GM19035 (cell line): ENCODE data around the gene OSBPL6.

Source experiments
- ATAC-seq: cut with Tn5 transposase; IDR thresholded peaks from one replicate; pipeline ENCODE4 v1.9.1; 2021; ENCODE audit not compliant: unreplicated experiment

Gene OSBPL6

DNA sequence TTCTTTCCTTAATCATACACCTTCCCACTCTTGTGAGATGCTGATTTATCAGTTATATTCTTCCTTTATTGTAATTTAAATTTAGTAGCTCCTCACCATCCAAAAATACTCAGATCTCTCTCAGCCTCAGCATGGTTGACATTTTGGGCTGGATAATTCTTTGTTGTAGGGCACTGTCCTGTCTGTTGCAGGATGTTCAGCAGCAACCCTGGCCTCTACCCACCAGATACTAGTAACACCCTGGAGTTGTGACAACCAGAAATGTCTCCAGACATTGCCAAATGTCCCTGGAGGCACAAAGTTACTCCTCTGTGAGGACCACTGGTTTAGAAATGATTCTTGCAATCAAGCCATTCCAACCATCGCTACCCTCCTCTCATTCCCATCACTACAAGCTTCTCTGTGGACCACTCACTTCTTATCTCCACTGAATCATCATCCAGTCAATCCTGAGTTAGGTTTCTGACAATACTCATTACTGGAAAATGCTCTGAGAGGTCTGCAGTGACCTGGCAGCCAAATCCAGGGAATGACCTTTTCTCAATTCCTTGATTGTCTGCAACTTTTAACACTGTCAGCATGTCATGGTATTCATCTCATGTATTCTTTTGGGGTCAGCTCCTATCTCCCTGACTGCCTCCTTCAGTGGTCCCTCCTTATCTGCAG, 43.3 kb downstream of the OSBPL6 start:
- no peak for ATAC-seq

DNA sequence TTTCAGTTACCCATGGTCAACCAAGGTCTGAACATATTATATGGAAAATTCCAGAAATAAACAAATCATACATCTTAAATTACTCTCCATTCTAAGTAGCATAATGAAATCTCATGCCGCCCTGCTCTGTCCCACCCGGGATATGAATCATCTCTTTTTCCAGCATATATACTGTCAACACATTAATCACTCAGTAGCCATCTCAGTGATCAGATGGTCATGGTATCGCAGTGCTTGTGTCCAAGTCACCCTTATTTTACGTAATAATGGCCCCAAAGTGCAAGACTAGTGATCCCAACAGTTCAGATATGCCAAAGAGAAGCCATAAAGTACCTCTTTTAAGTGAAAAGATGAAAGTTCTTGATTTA, 43.8 kb downstream of the OSBPL6 start:
- ATAC-seq: no peak

DNA sequence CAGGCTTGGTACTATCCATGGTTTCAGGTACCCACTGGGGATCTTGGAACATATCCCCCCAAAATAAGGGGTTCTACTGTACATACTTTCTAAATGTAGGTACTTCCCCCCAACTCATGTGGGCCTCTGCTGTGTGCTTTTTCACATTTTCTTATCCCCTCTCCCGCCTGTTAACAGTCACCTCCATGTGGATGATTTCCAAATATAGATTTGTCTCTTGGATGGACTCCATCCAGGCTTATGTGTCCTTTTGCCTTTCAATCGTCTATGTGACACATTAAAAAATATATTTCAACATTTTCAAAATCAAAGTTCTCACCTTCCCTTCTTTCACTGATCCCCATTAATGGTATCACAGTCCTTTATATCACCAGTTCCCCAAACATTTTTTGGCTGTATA, 44.4 kb downstream of the OSBPL6 start:
- ATAC-seq: no peak

DNA sequence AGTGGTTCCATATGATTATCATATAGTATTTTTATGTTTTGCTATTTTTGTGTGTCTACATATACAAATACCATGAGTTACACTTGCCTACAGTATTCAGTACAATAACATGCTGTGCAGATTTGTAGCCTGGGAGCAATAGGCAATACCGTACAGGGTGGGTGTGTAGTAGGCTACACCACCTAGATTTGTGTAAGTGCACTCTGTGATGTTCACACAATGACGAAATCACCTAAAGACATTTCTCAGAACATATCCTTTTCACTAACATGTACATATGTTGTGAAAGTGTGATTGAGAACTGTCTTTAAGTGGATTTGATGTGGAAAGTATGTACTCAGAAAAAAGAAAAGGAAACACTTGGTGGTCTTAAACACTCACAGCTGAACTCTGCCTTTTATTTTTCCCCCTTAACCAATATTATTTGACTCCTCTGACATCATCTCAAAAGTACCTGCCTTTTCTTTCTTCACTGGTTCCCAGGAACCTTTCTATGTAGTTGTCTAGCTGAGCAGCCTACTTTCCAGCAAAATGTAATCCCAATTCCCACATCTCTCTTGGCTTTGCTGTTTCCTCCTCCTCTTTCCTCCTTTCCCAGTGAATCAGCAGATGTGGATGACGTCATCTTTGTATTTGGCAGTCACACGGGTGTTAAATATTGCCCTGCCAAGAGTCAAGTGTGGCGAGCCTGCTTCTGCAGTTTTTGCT, 47.7 kb downstream of the OSBPL6 start:
- ATAC-seq: no peak

DNA sequence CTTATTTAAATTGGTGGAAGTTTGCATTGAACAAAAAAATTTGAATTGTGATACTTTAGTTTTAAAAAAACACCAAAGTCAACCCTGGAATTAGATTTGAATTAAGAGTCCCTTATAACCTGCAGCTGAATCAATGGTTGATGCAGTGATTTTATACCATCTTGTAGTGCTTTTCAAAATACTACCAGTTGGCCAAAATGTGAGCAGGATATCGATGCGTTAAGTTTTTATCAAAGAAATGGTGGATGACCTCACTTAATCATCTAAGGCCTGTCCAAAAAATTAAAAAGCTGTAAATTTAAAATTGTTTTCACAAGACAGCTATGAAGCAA, 48.2 kb downstream of the OSBPL6 start:
- no peak for ATAC-seq

DNA sequence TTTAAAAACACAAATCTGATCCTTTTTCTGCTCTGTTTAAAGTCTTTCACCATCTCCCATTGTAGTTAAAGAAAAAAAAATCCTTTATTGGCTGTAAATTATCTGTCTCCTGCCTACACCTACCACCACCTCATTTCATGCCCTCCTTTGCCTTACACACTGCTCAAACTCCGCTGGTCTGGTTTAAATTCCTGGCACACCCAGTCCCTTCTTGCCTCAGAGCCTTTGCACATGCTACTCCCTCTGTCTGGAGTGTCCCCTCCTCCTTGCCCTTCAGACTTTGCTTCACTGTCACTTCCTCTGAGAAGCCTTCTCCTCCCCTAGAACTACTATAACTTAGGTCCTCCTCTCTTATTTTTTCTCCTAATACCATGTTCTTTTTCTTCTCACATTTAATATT, 49.6 kb downstream of the OSBPL6 start:
- ATAC-seq: no peak

DNA sequence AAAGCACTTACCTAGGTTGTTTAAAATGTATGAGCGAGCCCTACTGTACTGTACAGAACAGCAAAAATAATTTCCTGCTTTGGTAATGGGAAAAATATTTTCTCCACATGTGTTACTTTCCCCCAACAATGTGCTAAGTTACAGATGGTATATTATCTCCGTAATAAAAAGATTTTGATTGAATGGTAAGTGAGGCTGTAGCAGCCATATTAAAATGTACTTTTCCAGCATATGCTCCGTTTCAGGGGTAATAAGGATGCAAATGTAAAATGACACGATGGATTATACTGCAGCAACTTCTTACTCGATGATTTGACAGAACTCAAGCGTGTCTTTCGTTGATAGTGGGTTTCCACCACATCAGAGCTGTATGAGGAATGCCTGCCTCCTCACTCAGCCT, 50.5 kb downstream of the OSBPL6 start:
- ATAC-seq: no peak

DNA sequence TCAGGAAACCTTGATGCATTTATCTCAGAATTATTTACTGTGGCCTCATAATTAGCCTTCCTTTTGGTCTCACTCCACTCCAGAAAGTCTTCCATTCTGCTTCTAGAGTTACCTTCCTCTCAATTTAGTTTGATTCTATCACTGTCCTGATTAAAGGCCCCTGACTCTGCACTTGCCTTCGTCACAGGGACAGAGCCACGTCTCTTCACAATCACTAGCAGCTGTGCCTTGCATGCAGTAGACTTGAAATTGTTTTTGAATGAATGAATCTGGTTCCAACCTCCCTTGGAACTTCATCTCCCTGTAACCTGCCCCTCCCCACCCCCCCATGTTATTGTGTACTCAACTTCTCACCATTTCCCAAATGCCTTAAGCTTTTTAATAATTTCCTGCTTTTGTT, 52.4 kb downstream of the OSBPL6 start:
- no peak for ATAC-seq

DNA sequence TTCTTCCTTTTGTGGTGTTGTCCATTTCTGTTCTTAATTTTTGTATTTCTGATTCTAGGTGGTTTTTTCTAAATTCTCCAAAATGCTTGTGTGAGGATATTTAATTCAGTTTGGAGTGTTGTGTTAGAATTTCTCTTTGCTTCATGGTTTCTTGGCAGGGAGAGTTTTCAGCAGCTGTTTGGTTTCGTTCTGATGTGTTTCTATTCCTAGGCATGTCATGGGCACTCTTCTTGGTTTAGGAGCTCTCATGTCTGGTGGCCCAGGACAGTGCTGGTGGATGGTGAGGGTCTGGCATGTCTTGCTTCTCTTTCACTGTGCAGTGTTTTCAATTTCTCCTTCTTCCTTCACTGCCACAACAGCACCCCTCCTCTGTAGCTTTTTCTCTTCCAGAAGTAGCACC, 52.9 kb downstream of the OSBPL6 start:
- ATAC-seq: no peak

DNA sequence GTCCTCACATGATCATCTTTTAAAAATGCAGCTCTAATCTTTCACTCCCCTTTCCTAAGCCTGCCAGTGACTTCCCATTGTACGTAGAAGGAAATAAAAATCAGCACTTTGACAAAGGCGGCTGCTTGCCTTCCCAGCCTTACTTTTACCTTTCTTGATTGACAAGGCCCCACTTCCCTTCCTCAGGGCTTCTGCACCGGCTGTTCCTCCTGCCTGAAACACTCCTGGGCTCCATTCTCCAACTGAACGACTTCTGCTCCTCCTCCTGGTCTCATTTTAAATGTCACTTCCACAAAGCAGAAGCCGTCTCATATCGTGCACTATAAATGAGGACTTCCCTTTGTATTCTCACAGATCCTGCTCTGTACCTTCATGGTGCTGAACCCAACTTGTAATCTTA, 56.1 kb downstream of the OSBPL6 start:
- ATAC-seq: no peak

DNA sequence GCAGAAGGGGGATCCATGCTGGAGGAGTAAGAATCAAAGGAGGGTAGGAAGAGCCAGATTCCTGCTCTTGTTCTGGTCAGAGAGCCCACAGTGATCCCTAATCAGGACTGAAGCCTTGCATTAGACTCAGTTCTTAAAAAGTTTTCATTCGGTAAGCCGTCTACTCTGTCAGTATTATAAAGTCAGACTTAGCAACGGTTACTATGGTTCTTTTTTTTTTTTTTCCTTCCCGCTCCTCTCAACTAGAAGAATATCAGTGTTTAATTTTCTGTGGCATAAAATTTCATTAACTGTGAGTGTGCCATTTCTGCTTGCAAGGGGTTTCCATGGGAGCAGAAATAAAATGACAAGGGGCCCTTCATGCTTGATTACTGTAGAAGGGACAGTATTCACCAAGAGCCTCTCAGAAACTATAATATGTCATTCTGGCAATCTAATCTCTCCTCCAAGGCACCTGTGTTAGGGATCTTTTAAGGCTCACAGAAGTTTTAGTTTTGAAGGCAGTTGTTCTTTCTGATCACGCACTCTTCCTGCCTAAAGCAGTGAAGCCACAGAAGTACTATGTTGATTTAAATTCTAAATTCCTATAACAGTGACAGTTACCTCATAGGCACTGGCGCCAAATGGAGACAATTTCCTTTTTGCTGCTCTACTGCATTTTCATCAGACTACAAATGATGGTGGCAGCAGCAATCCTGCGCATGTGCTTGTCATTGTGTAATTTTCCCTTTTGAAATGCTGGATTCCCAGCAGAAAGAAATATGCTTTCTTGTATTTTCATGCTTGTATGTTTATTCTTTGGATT, 57.0 kb downstream of the OSBPL6 start:
- no peak for ATAC-seq

DNA sequence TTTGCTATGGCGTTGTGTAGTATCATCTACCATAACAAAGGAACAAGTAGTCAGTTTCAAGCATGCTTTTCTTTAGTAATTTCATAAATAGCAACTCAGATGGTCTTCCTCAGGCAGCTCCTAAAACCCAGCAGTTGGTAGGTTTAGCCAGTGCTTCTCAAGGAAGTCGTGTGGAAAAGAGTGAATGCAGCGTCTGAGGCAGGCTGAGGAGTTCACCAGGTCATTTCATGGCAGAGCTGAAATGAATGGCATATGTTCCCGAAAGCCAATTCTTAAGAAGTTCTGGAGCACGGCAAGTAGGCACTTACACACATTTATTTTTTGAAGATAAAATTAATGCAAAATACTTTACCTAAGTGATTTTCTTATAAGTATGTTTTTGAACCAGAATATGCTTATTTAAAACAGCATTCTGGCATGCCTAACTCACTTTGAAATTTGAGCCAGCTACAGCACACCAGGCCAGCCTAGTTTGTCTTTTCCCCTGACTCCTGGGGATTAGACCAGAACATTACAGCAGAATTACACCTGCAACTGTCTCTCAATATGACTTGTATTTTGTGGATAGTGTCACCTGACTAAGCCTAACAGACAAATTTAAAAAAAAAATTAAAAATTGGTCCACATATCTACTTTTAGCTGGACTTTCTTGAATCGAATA, 62.2 kb downstream of the OSBPL6 start:
- ATAC-seq: no peak

DNA sequence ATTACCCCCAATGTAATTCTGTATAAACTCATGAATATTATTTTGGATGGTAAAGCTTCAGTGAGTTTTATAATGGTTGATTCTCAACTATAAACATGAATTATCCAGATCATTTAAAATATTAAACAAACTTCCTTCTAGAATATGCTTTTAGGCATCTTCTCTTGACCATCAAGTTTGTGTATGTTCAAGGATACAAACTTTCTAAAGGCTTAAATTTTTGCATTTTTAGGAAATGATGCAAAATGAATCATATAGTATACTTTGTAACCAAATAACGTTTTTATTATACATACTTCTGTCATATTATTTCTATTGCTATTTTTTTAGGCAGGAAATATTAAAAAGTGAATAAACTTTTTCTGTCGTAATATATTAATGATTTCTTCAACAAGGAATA, 62.8 kb downstream of the OSBPL6 start:
- no peak for ATAC-seq

DNA sequence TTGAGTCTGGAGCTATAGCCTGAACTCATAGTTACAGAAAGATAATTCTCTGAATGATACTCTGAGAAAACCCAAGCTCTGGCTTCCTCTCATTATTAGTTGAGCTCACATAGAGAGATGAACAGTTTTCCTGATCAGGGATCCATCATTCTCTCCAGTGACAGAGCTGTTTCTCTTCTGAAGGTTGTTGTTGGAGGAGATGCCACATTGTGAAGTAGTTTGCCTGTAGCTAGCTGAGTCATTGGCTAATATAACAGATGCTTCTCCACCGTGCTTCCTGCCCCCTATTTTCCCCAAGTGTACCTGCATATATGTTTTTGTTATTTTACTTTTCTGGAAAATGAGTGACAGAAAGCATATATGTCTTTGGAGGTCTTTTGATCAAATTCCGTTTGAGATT, 64.6 kb downstream of the OSBPL6 start:
- no peak for ATAC-seq

DNA sequence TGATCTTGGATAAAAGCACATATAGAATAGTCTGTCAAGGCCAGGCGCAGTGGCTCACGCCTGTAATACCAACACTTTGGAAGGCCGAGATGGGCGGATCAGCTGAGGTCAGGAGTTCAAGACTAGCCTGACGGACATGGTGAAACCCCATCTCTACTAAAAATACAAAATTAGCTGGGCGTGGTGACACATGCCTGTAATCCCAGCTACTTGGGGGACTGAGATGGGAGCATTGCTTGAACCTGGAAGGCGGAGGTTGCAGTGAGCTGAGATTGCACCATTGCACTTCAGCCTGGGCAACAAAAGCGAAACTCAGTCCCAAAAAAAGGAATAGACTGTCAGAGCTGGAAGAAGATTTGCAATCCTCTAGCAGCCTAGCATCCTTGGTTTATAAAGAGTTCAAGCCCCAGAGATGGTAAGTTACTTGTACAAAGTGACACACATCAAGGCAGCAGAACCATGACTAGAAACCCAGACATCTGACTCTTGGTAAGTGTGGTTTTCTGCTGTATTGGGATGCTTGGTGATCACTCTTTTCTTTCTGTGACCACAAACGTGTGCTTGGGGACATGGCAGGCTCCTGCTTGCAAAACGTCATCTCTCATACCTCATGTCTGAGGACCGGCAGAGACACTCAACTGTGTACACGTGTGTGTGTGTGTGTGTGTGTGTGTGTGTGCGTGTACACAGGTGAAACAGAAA, 69.0 kb downstream of the OSBPL6 start:
- no peak for ATAC-seq

DNA sequence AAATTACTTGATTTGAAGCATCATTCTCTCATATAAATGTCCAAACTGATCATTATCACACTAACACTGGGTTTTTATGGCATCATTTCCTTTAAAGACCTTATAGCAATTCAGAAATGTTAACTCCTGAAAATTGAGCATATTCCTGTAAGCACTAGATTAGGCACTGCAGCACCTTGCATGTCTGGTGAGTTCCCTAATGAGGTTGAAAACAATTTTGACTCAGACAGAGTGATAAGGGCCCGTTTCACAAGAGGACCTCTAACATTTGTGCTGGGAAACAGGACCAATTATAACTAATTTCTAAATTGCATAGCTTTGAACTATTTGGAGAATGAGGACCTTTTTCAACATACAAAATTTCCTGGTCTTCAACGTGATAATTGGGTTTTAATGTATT, 69.9 kb downstream of the OSBPL6 start:
- no peak for ATAC-seq

DNA sequence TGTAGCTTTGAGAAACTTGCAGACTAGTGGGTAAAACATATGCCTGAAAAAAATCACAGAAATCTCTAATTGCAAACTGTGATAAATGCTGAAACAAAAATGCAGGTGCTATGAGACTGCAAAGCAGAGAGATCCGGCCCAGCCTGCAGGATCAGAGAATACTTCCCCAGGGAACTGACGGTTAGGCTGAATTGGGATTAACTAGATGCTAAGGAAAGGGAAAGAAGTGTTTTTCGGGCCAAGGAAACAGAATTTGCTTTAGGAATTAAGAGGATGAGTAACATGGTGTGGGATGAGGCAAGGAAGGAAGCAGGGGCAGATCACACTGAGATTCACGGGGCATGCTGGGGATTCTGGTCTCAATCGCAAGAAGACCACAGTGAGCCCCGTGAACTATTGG, 71.5 kb downstream of the OSBPL6 start:
- ATAC-seq: no peak

DNA sequence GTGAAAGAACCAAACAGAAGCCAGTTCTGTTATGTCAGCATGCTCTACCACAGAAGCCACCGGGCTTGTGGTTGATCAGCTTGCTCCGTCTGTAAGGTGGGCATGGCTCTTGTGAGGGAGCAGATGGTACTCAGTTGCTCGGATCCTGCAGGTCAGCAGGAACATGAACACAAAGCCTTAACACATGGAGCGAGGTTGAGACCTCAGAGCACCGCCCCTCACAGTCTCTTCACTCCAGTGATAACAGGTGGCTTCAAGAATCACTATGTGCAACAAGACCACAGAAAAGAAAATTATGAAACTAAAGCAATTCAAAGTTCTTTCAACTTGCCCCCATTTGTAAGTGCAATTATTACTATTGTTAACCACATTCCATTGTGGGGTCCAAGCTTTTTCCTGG, 72.1 kb downstream of the OSBPL6 start:
- no peak for ATAC-seq

DNA sequence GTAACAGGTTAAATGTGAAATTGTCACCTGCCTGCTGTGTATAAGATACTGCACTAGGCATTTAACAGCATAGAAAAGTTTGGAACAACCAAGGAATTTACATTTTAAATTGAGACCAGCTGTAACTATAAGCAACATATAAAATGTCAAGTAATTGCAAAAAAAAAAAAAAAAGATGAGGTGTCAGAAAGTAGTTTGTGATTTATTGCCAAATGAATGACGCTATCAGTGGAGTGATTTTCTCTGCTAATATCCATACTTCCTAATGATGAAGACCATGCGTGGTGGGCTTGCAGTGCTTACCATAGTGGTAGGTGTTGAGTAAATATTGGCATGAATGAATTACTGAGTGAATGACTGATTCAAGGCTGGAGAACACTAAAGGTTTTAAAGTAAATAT, 73.3 kb downstream of the OSBPL6 start:
- ATAC-seq: no peak

DNA sequence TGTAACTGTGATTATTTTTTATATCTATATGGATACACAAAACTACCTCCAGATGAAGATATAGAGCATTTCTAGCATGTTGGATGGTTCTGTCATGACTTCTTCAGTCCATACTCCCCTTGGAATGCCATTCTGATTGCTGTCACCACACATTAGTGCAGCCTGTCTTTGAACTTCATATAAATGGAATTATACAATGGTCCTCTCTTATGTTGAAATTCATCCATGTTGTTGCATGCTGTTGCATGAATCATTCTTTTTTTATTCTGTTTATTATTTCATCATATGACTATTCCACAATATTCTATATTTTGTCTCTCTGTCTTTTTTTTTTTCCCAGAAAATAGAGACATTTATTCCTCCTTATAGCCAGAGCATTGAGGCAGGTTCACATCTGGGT, 74.1 kb downstream of the OSBPL6 start:
- ATAC-seq: no peak
